ENCODE measurements around the gene GFI1B. TPM values are rescaled to one million over a fixed set of nuclear protein-coding genes. Genes with fewer than 3 reads are reported as not detected.

GFI1B gene
- total RNA-seq (under 1 TPM in 1 of 4 donors, not detected in 3; 0.28 TPM), polyA plus RNA-seq (under 1 TPM in 2 of 3 donors, not detected in 1; 0.87 to 0.92 TPM)

GRCh38 chr9:132978451-132979131, at the start of gene GFI1B:
TSS of gene GFI1B (plus strand) at chr9:132978694. CDS start at chr9:132986679, 7,985 bp downstream.
- Histone ChIP-seq H3K4me1 (no peaks in the 10 kb centered on the region), H3K36me3 (no peaks in the 10 kb centered on the region), H3K4me3 (no peak within 1 kb of the TSS), H3K27me3 (peaks cover 0 to 71% (median 37%) of the 10 kb centered on the region in 3 donors), H3K27ac (no peak within 1 kb of the TSS), H3K9me3 (no peaks in the 10 kb centered on the region)
- WGBS, 2 donors: 13 to 18% methylated on average over 26 of the region's 26 CpGs
- intact Hi-C loops (cut with DNase I): no loop called here
- TF ChIP-seq CTCF (IDR thresholded peaks at IDR 0.05): no peak
- no peak for TF ChIP-seq POLR2A (IDR thresholded peaks at IDR 0.05)
- TF ChIP-seq POLR2AphosphoS5 (IDR thresholded peaks at IDR 0.05): no peak
- TF ChIP-seq EP300 (IDR thresholded peaks at IDR 0.05): no peak
- DNase-seq: no peak

- no peak for DNase-seq
- WGBS, 2 donors: 82 to 88% methylated on average over 9 of the region's 9 CpGs
- H3K4me1 ChIP-seq: peaks cover 0 to 9% (median 6%) of the 10 kb centered on the region in 4 donors
- H3K4me3 ChIP-seq: no peak overlapping the region
- H3K9me3 ChIP-seq: no peaks in the 10 kb centered on the region
- no peak overlapping the region for H3K27ac ChIP-seq
- H3K27me3 ChIP-seq: no peaks in the 10 kb centered on the region
- TF ChIP-seq POLR2A (IDR thresholded peaks at IDR 0.05) (no peak), POLR2AphosphoS5 (IDR thresholded peaks at IDR 0.05) (no peak), EP300 (IDR thresholded peaks at IDR 0.05) (no peak), CTCF (IDR thresholded peaks at IDR 0.05) (no peak)
- intact Hi-C loops (cut with DNase I): no loop called here
- H3K36me3 ChIP-seq: peaks cover 0 to 46% (median 22%) of the 10 kb centered on the region in 4 donors
Measured at GRCh38 chr9:132931178-132931735, 47.2 kb upstream of the GFI1B start.

- 77 to 87% methylated on average over 6 of the region's 6 CpGs for WGBS, 2 donors
- TF ChIP-seq EP300 (IDR thresholded peaks at IDR 0.05): no peak
- TF ChIP-seq CTCF (IDR thresholded peaks at IDR 0.05): no peak
- no peak for TF ChIP-seq POLR2AphosphoS5 (IDR thresholded peaks at IDR 0.05)
- no peak for TF ChIP-seq POLR2A (IDR thresholded peaks at IDR 0.05)
- H3K36me3 ChIP-seq: peaks cover 0 to 11% (median 0%) of the 10 kb centered on the region in 4 donors
- no peak overlapping the region for H3K27ac ChIP-seq
- H3K9me3 ChIP-seq: no peaks in the 10 kb centered on the region
- H3K4me3 ChIP-seq: no peak overlapping the region
- no peaks in the 10 kb centered on the region for H3K27me3 ChIP-seq
- peaks cover 0 to 9% (median 6%) of the 10 kb centered on the region in 4 donors for H3K4me1 ChIP-seq
- intact Hi-C loops (cut with DNase I): no loop called here
- DNase-seq: no peak
Measured at GRCh38 chr9:132935026-132935425, 43.5 kb upstream of the GFI1B start.

- DNase-seq: no peak
- H3K9me3 ChIP-seq: no peaks in the 10 kb centered on the region
- no peak overlapping the region for H3K27ac ChIP-seq
- WGBS, 2 donors: 92 to 96% methylated on average over 7 of the region's 7 CpGs
- no peak overlapping the region for H3K4me3 ChIP-seq
- H3K36me3 ChIP-seq: peaks cover 0 to 10% (median 0%) of the 10 kb centered on the region in 4 donors
- H3K27me3 ChIP-seq: no peaks in the 10 kb centered on the region
- TF ChIP-seq EP300 (IDR thresholded peaks at IDR 0.05) (no peak), POLR2A (IDR thresholded peaks at IDR 0.05) (no peak), POLR2AphosphoS5 (IDR thresholded peaks at IDR 0.05) (no peak), CTCF (IDR thresholded peaks at IDR 0.05) (no peak)
- intact Hi-C loops (cut with DNase I): no loop called here
- peaks cover 0 to 7% (median 6%) of the 10 kb centered on the region in 4 donors for H3K4me1 ChIP-seq
Measured at GRCh38 chr9:132937463-132937901, 41.0 kb upstream of the GFI1B start.
